GM13976 (cell line): ENCODE measurements around the gene MBOAT1.

Experiments
- DNase-seq: peaks from one replicate; pipeline ENCODE4 v3.0.0; 2012; ENCODE audit warnings: low spot score
- CTCF ChIP-seq: IDR thresholded peaks from 2 replicates; pipeline ENCODE4 v1.5.1; 2012; ENCODE audit warnings: borderline replicate concordance, mild to moderate bottlenecking; ENCODE audit not compliant: insufficient read depth; ENCODE audit errors: extremely low read depth, missing control alignments, control extremely low read depth
- in situ Hi-C: fragments of 300-500 bp; cut with MboI; formaldehyde crosslinking; loops from one replicate; pipeline ENCODE4 v1.12.0; 2022; ENCODE audit warnings: low sequenced_read_pairs, mixed read lengths, inconsistent platforms; ENCODE audit not compliant: unreplicated experiment

Gene MBOAT1

DNA sequence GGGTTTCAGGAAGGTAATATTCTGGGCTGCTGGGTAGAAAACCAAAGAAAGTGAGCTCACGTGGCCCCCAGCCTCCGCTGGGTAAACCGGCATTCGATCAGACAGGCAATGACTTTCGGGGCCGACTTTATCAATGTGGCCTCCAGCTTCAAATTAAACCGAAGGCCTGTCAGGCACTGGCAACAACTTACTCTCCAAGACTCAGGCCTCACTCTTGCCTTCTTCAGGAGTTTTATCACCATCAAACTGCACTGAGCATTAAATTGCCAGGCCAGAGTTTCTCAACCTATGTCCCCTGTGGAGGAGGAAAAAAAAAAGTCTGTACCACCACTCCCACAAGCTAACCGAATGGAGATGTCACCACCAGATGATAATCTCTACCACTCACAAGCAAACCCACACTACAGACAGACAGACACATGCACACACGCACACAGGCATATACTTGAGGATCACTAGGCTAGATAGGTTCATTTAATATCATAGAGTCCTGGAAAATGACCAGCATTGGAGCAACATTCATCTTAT, 1.1 kb upstream of the MBOAT1 start:
- TF ChIP-seq CTCF, result no peak
- no peak for DNase-seq
- in situ Hi-C loops, result no loop called here

GRCh38 chr6:20211941-20212391, 303 bp downstream of the MBOAT1 start:
- no peak for TF ChIP-seq CTCF
- DNase-seq, result no peak
- in situ Hi-C loops, result no loop called here

DNA sequence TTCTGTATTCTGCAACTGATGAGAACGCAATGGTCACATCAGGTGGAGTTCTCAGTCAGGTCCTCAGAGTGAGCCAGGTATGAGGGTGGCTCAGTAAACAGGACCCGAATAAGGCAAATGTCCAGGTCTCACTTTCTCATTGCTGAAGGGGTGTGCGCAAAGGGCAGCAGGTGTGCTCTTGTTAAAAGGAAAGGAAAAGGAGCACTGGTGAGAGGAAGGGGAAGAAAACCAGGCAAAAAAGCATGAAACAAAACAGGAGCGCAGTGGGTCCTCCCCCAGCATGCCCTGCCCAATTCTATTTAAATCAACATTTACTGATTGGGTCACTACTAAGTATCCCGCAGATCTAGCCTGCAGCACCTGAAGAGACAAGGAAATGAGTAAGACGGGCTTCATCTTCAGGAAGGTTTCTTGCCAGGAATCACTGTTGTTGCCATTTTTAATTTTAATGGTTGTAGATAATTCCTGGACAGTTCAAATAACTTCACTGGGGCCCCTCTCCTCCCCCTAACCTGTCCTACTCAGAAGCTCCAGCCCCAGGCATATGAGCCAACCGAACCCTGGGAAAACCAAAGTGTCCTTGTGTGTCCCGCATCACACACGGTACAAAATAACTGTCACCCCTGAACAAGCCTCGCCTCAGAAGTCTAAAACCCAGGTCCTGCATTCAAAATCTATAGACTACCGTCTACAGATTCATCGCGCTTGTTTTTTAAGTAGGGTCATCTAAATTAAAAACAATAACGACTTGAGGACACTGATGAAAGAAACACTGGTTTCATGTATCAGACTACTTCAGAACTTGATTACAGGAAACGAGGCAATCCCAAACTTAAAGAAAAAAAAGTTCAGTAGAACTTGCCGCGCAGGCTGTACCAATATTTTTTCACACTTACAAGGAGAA, 980 bp downstream of the MBOAT1 start:
- no peak for DNase-seq
- TF ChIP-seq CTCF, result no peak
- in situ Hi-C loops, result no loop called here

DNA sequence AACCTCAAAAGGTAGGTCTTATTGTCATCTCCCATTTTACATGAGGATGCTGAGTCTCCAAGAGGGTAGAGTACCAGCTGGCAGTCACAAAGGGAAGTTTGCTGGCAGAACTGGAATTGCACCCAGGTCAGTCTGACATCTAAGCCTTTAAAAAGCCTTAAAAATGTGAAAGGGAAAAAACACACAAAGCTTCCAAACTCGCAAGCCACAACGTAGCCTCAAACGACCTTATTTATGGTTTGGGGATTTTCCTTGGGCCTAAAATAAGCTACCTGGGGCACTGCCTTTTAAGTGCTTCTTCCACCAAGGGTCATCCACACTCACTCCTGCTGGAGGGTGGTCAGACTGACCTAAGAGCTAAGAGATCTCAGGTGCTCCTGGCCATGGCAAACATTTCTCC, 2.1 kb downstream of the MBOAT1 start:
- no peak for TF ChIP-seq CTCF
- in situ Hi-C loops, result no loop called here
- no peak for DNase-seq

DNA sequence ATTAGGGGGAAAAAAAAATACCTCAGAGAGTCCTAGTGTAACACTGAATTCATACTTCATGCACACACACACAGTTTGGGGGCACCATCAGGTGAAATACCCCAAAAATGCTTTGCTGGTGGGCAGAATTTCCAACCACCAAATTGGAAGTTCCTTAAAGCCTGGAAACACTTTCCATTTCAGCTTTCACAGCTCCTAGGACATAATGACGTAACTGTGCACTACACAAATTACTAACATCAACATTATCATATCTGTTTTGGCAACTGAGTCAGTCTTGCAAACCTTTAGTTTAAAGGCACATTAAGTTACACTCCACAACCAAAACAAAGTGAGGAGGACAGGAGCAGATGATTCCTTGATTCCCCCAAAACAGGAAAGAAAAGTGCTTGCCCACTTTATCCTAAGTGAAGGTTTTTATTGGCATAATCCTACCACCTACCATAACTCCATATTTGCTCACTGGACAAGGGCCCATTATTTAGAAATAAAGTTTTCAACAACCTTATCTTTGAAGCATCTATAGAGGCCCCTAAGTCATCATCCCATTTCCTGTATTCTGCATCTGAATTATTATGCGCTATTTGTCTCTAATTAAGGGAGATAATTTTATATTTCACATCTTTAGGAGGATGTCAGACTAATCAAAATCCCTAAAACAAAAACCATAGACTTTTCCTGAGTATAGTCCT, 3.4 kb downstream of the MBOAT1 start:
- in situ Hi-C loops, result no loop called here

More for the DNA sequence above, 3.4 kb downstream of the MBOAT1 start:
- no peak for DNase-seq
- TF ChIP-seq CTCF, result no peak
